Heart right ventricle (tissue), 16 donors: ENCODE results near the gene RAF1. TPM values are rescaled to one million over a fixed set of nuclear protein-coding genes. Genes with fewer than 3 reads are reported as not detected.
A peak's percentile ranks its signal among the peaks of the same experiment; 100 is the strongest.
"Not testable (repeated sequence)": the region's sequence is repeated elsewhere in the genome, so short reads cannot be mapped to it uniquely, and the experiment has no call there.

Experiments used
- ATAC-seq, 8 donors: fragments of 200-7000 bp; cut with Tn5 transposase; one replicate each; pipeline ENCODE4 v1.9.1; 2020; ENCODE audit warnings: mild to moderate bottlenecking in 8 of 8, moderate library complexity in 8 of 8, moderate number of reproducible peaks in 1 of 8
- DNase-seq, 2 donors: peaks; one replicate each; pipeline ENCODE4 v3.0.0-alpha.2; 2020
- H3K27ac ChIP-seq, 10 donors: fragments of 200-600 bp; sonication (generic) in 2 of 10; one replicate each; pipeline versions ENCODE4 v1.5.0 to v1.8.0; 2020 to 2022; ENCODE audit warnings: mild to moderate bottlenecking in 3 of 10
- H3K27me3 ChIP-seq, 7 donors: fragments of 200-600 bp; one replicate each; pipeline ENCODE4 v1.8.0; 2021 to 2022; ENCODE audit warnings: mild to moderate bottlenecking in 2 of 7
- H3K36me3 ChIP-seq, 9 donors: fragments of 200-600 bp; sonication (generic) in 1 of 9; one replicate each; pipeline versions ENCODE4 v1.5.0 to v1.8.0; 2020 to 2022; ENCODE audit warnings: mild to moderate bottlenecking in 2 of 9
- H3K4me1 ChIP-seq, 9 donors: fragments of 200-600 bp; sonication (generic) in 1 of 9; one replicate each; pipeline versions ENCODE4 v1.5.0 to v1.8.0; 2020 to 2022; ENCODE audit warnings: mild to moderate bottlenecking in 4 of 9
- H3K4me3 ChIP-seq, 10 donors: fragments of 200-600 bp; sonication (generic) in 2 of 10; one replicate each; pipeline versions ENCODE4 v1.5.0 to v1.8.0; 2020 to 2022; ENCODE audit warnings: mild to moderate bottlenecking in 7 of 10, moderate library complexity in 2 of 10
- H3K9me3 ChIP-seq, 11 donors: fragments of 200-600 bp in 10 of 11; sonication (generic) in 2 of 11; one replicate each; pipeline versions ENCODE4 v1.5.0 to v1.8.0; 2013 to 2022; ENCODE audit warnings: mild to moderate bottlenecking in 2 of 11, control low read depth in 1 of 11, moderate library complexity in 1 of 11
- WGBS, 2 donors: extraction: QIAGEN DNeasy Blood & Tissue Kit; methylation state at CpG; one replicate each; pipeline ENCODE4 v1.1.7; 2013; ENCODE audit warnings: inconsistent platforms in 1 of 2; 5-methylcytosine and 5-hydroxymethylcytosine counted together
- intact Hi-C, 10 donors: fragments of 100-400 bp; cut with DNase I; formaldehyde crosslinking; loops; one replicate each; pipeline versions ENCODE4 v1.11.1 to v1.14.2; 2022
- polyA plus RNA-seq, 2 donors: library from polyadenylated mRNA; stranded (reverse); fragments of 200-250 nt; gene quantifications; one replicate each; pipeline ENCODE4 v1.2.3, GENCODE V29; 2013
- total RNA-seq, 10 donors: library from RNA; stranded (reverse); fragmentation: NEBNext Ultra II Directional in 3 of 10; extraction: Animal tissue kit (Norgen Biotek cat#: 25700) in 3 of 10; gene quantifications; one replicate each; pipeline versions ENCODE4 v1.2.1 to v1.2.4, GENCODE V29; 2021 to 2023
- TF ChIP-seq, protein P1 (sequence below), 9 donors: fragments of 200-600 bp; sonication (generic) in 2 of 9; IDR thresholded peaks; one replicate each; pipeline versions ENCODE4 v1.5.0 to v1.8.0; 2021 to 2022; ENCODE audit warnings: antibody characterized with exemption in 9 of 9, mild to moderate bottlenecking in 5 of 9, moderate library complexity in 1 of 9
- donor health status: Arrhythmogenic right ventricular cardiomyopathy.
- donor health status: ischemic (EF 13 %, LVEDD 7.1; RV severe dilation, severe dysfunction).
- donor health status: healthy with polysubstance abuse.
- donor health status: DM: no; HTN: yes; CAD: no.
- donor health status: DM: no; HTN: no; CAD: no.
- donor health status: ischemic (EF 25% LVEDD 6.9; RV normal size, moderate dysfunction).
- donor health status: ischemic (EF 25% LVEDD 5.7; RV mildly dilated, moderate dysfunction).
- donor health status: healthy.
- donor health status: DM: yes; HTN: yes; CAD: no.
- donor health status: Ischemic cardiomyopathy.
- donor health status: ischemic (EF 35%, LVEDD 5.7; RV mildly dilated, moderate dysfunction).
- donor health status: nonischemic (EF 11% LVEDD 7.7; RV severe dilation, severe dysfunction).
- donor health status: DM: yes; HTN: yes; CAD: no.
- donor health status: PGD.
- donor health status: ischemic (EF 29% LVEDD 5.4; RV normal size, mild dysfunction).
- donor health status: nonischemic (EF 23%, LVEDD 6.1; RV moderate dilation, normal function).

RAF1 gene
- total and polyA plus RNA-seq, 12 donors, result 65.4 to 193 (median 123) TPM

DNA sequence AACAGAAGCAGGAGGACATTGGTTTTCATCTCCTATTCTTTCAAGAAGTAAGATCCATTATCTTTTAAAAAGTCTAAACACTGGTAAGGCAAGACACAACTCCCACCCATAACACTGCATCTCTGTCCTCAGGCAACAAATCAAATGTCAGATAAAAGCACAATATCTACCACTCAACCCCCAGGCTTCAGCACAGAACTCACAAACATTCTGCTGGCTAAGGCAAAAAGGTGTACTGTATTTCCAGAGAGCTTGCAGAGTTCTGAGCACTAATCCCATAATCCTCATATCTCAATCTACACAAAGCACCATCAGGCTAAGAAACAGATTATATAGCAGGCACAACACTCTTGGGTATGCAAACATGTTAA, 20.9 kb downstream of the RAF1 start:
- H3K27me3 ChIP-seq, result no peaks in the 10 kb centered on the region
- DNase-seq (no peak), ATAC-seq (peak in 1 of 8 donors; percentile 10)
- H3K4me1 ChIP-seq, result peaks cover 15 to 65% (median 51%) of the 10 kb centered on the region in 9 donors
- intact Hi-C loops, result no loop called here
- TF ChIP-seq, protein P1, sequence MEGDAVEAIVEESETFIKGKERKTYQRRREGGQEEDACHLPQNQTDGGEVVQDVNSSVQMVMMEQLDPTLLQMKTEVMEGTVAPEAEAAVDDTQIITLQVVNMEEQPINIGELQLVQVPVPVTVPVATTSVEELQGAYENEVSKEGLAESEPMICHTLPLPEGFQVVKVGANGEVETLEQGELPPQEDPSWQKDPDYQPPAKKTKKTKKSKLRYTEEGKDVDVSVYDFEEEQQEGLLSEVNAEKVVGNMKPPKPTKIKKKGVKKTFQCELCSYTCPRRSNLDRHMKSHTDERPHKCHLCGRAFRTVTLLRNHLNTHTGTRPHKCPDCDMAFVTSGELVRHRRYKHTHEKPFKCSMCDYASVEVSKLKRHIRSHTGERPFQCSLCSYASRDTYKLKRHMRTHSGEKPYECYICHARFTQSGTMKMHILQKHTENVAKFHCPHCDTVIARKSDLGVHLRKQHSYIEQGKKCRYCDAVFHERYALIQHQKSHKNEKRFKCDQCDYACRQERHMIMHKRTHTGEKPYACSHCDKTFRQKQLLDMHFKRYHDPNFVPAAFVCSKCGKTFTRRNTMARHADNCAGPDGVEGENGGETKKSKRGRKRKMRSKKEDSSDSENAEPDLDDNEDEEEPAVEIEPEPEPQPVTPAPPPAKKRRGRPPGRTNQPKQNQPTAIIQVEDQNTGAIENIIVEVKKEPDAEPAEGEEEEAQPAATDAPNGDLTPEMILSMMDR (IDR thresholded peaks at IDR 0.05), result no peak
- H3K36me3 ChIP-seq, result no peaks in the 10 kb centered on the region
- H3K9me3 ChIP-seq, result peaks cover 0 to 9% (median 0%) of the 10 kb centered on the region in 11 donors
- no peak overlapping the region for H3K4me3 ChIP-seq
- H3K27ac ChIP-seq, result peak overlapping the region in 3 of 10 donors; percentile 2 to 21 (median 12)

DNA sequence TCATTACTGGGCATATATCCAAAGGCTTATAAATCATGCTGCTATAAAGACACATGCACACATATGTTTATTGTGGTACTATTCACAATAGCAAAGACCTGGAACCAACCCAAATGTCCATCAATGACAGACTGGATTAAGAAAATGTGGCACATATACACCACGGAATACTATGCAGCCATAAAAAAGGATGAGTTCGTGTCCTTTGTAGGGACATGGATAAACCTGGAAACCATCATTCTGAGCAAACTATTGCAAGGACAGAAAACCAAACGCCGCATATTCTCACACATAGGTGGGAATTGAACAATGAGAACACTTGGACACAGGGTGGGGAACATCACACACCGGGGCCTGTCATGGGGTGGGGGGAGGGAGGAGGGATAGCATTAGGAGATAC, 23.1 kb downstream of the RAF1 start:
- H3K4me3 ChIP-seq, H3K36me3 ChIP-seq, H3K27me3 ChIP-seq, DNase-seq, ATAC-seq, H3K9me3 ChIP-seq, intact Hi-C loops, H3K27ac ChIP-seq: not testable (repeated sequence)
- peaks cover 15 to 61% (median 48%) of the 10 kb centered on the region in 9 donors for H3K4me1 ChIP-seq
- 94 to 95% methylated on average over 5 of the region's 5 CpGs for WGBS, 2 donors

DNA sequence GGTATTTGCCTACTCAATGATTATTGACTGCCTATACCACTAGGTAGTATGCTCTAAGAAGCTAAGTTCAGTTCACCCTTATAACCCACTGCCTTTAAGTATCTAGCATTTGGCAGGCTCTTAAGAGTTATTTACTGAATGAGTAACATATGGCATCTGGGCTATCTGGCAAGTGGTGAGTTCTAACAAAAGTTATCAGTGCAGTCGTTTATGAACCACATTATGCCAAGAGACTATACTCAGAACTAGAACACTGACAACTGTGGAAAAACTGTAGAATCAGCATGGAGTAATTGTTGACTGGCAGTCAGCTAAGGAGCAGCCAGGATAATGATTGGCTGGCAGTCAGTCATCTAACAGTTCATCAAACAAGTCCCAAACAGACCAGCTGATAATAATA, 25.8 kb downstream of the RAF1 start:
- peak in 6 of 8 donors; percentile 40 to 83 (median 74) for ATAC-seq
- Histone ChIP-seq H3K36me3 (peaks cover 0 to 17% (median 0%) of the 10 kb centered on the region in 9 donors), H3K27me3 (no peaks in the 10 kb centered on the region), H3K4me1 (peaks cover 6 to 45% (median 20%) of the 10 kb centered on the region in 9 donors), H3K4me3 (no peak overlapping the region), H3K27ac (peak overlapping the region in 4 of 10 donors; percentile 20 to 62 (median 29)), H3K9me3 (peaks cover 0 to 9% (median 0%) of the 10 kb centered on the region in 11 donors)
- intact Hi-C loops, result no loop called here
- TF ChIP-seq, protein P1 (IDR thresholded peaks at IDR 0.05), result no peak
- DNase-seq, result no peak
- 8 to 14% methylated on average over 1 of the region's 1 CpG for WGBS, 2 donors

DNA sequence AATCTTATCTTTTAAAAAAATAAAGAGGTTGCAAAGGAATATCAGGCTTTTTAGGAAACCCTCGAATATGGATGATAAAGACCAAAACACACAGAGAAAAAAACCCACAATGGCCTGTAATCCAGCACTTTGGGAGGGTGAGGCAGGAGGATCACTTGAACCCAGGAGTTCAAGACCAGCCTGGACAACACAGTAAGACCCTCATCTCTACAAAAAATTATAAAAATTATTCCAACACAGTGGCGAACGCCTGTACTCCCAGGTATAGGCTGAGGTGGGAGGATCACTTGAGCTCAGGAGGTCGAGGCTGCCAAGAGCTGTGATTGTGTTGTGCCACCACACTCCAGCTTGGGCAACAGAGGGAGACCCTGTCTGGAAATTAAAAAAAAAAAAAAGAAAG, 30.8 kb downstream of the RAF1 start:
- peaks cover 0 to 17% (median 0%) of the 10 kb centered on the region in 9 donors for H3K36me3 ChIP-seq
- no peaks in the 10 kb centered on the region for H3K27me3 ChIP-seq
- 79 to 87% methylated on average over 4 of the region's 4 CpGs for WGBS, 2 donors
- peaks cover 9 to 71% (median 40%) of the 10 kb centered on the region in 9 donors for H3K4me1 ChIP-seq
- peak overlapping the region in 1 of 10 donors; percentile 11 for H3K27ac ChIP-seq
- DNase-seq, result no peak
- intact Hi-C loops, result no loop called here
- TF ChIP-seq, protein P1 (IDR thresholded peaks at IDR 0.05), result no peak
- ATAC-seq, result no peak
- H3K4me3 ChIP-seq, result no peak overlapping the region
- H3K9me3 ChIP-seq, result no peaks in the 10 kb centered on the region

DNA sequence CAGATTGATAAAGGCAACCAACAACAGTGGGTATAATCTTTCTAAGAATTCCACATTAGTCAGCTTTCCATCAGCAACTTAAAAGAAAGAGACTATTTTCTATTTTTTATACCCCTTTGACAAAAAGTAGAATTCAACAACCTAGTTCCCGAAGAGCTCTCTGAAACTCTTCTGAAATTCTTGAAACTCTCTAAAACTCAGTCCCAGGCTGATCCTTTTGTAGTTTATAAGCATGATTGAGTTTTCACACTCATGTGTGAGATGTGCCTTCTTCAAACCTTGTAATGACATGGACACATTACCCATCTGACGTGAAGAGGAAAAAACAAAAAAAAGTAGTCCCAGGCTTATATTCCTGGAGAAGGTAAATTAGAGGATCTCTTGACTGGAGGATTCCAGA, 31.4 kb downstream of the RAF1 start:
- intact Hi-C loops, result no loop called here
- TF ChIP-seq, protein P1 (IDR thresholded peaks at IDR 0.05), result no peak
- Histone ChIP-seq H3K9me3 (no peaks in the 10 kb centered on the region), H3K27ac (peak overlapping the region in 3 of 10 donors; percentile 64 to 77 (median 74)), H3K4me3 (no peak overlapping the region), H3K27me3 (no peaks in the 10 kb centered on the region), H3K36me3 (peaks cover 0 to 16% (median 0%) of the 10 kb centered on the region in 9 donors), H3K4me1 (peaks cover 9 to 70% (median 40%) of the 10 kb centered on the region in 9 donors)
- no peak for DNase-seq
- 67 to 75% methylated on average over 2 of the region's 2 CpGs for WGBS, 2 donors
- ATAC-seq, result no peak

DNA sequence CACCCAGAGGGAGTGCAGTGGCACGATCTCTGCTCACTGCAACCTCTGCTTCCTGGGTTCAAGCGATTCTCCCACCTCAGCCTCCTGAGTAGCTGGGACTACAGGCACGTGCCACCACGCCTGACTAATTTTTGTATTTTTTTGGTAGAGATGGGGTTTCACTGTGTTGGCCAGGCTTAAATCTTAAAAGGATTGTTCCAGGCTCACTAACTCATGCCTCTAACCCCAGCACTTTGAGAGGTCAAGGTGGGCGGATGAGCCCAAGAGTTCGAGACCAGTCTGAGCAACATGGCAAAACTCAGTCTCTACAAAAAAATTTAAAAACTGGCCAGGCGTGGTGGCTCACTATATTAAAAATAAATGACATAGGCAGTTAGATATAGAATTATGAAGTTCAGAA, 33.1 kb downstream of the RAF1 start:
- ATAC-seq, H3K36me3 ChIP-seq, H3K9me3 ChIP-seq, intact Hi-C loops, DNase-seq, H3K27me3 ChIP-seq, H3K4me3 ChIP-seq: not testable (repeated sequence)
- Histone ChIP-seq H3K27ac (peak overlapping the region; percentile 8 to 77 (median 60)), H3K4me1 (peaks cover 9 to 80% (median 51%) of the 10 kb centered on the region in 9 donors)
- 91 to 92% methylated on average over 7 of the region's 7 CpGs for WGBS, 2 donors
